B cell (primary cell): Measurements from ENCODE around the gene TMX4. TPM values are rescaled to one million over a fixed set of nuclear protein-coding genes. Genes with fewer than 3 reads are reported as not detected.

Source experiments
- ATAC-seq: fragments of 200-7000 bp; cut with Tn5 transposase; one replicate; pipeline ENCODE4 v1.10.0; 2021; ENCODE audit warnings: low read depth, mild to moderate bottlenecking, moderate number of reproducible peaks, moderate library complexity
- CTCF ChIA-PET: fragments of 350-600 bp; sonication (Branson Sonifier 250); formaldehyde crosslinking; loops from one replicate; lab custom pipeline; 2021; ENCODE audit warnings: antibody characterized with exemption, inconsistent platforms; lab: Charles Lee
- POLR2A ChIA-PET: fragments of 350-600 bp; sonication (Branson Sonifier 250); formaldehyde crosslinking; loops from one replicate; lab custom pipeline; 2021; ENCODE audit warnings: antibody characterized with exemption; lab: Charles Lee
- DNase-seq: peaks from one replicate; pipeline ENCODE4 v3.0.0; 2013
- H2AFZ ChIP-seq: 2 replicates; pipeline ENCODE4 v1.6.1; 2012; ENCODE audit warnings: mild to moderate bottlenecking, low read depth, low read length; ENCODE audit not compliant: insufficient read depth, poor library complexity, severe bottlenecking
- H3K27ac ChIP-seq, 2 donors: 1 replicate in 1 of 2; 2 replicates in 1 of 2; pipeline ENCODE4 v1.5.1; 2012 to 2013; ENCODE audit warnings: low read length in 2 of 2, mild to moderate bottlenecking in 2 of 2, moderate library complexity in 1 of 2
- H3K27me3 ChIP-seq, 4 experiments: fragments of 200-600 bp in 1 of 4; sonication (generic) in 1 of 4; replicated peaks in 1 of 4; 1 replicate in 2 of 4; 2 replicates in 2 of 4; pipeline versions ENCODE4 v1.6.1 to v1.7.0; 2013 to 2016; ENCODE audit warnings: low read length in 3 of 4, mild to moderate bottlenecking in 2 of 4, mixed read lengths in 1 of 4, moderate library complexity in 1 of 4; ENCODE audit not compliant: insufficient read depth in 4 of 4, control insufficient read depth in 3 of 4; ENCODE audit errors: control extremely low read depth in 1 of 4
- H3K36me3 ChIP-seq, 2 experiments: replicated peaks in 1 of 2; 1 replicate in 1 of 2; 2 replicates in 1 of 2; pipeline versions ENCODE4 v1.6.1 to v1.7.1; 2013; ENCODE audit warnings: low read length in 1 of 2; ENCODE audit not compliant: insufficient read depth in 2 of 2, control insufficient read depth in 1 of 2; ENCODE audit errors: control extremely low read depth in 1 of 2, extremely low read depth in 1 of 2
- H3K4me1 ChIP-seq, 2 donors: fragments of 200-600 bp in 1 of 2; sonication (generic) in 1 of 2; 1 replicate in 1 of 2; 2 replicates in 1 of 2; pipeline versions ENCODE4 v1.5.1 to v1.6.1; 2013 to 2017; ENCODE audit warnings: low read length in 2 of 2; ENCODE audit not compliant: control insufficient read depth in 2 of 2, insufficient read depth in 2 of 2
- H3K4me2 ChIP-seq: replicated peaks from 2 replicates; pipeline ENCODE3; 2012; ENCODE audit warnings: mild to moderate bottlenecking, low read depth, low read length; ENCODE audit not compliant: poor library complexity, severe bottlenecking
- H3K4me3 ChIP-seq, 5 experiments: fragments of 200-600 bp in 1 of 5; sonication (generic) in 1 of 5; 1 replicate in 3 of 5; 2 replicates in 2 of 5; pipeline versions ENCODE4 v1.5.1 to v1.7.0; 2011 to 2016; ENCODE audit warnings: low read length in 4 of 5, mild to moderate bottlenecking in 4 of 5, low read depth in 2 of 5, control low read depth in 1 of 5, moderate library complexity in 1 of 5; ENCODE audit not compliant: insufficient read depth in 1 of 5; ENCODE audit errors: control extremely low read depth in 1 of 5, extremely low read depth in 1 of 5
- H3K79me2 ChIP-seq: fragments of 200-600 bp; sonication (generic); one replicate; pipeline ENCODE4 v1.6.0; 2016; ENCODE audit warnings: low read length; ENCODE audit not compliant: control insufficient read depth, insufficient read depth
- H3K9ac ChIP-seq: fragments of 200-600 bp; sonication (generic); 2 replicates; pipeline ENCODE4 v1.6.1; 2017; ENCODE audit warnings: mild to moderate bottlenecking, low read length, moderate library complexity
- H3K9me3 ChIP-seq, 3 donors: one replicate each; pipeline versions ENCODE4 v1.6.1 to v1.7.1; 2013; ENCODE audit warnings: low read length in 2 of 3; ENCODE audit not compliant: control insufficient read depth in 2 of 3, insufficient read depth in 1 of 3; ENCODE audit errors: control extremely low read depth in 1 of 3
- H4K20me1 ChIP-seq: 2 replicates; pipeline ENCODE4 v1.6.0; 2012; ENCODE audit warnings: mild to moderate bottlenecking, low read length; ENCODE audit not compliant: insufficient read depth, control insufficient read depth, poor library complexity, severe bottlenecking
- H3K27ac Mint-ChIP-seq: one replicate; pipeline ENCODE4 v1.8.0; 2021; ENCODE audit warnings: mixed read lengths
- H3K27me3 Mint-ChIP-seq: one replicate; pipeline ENCODE4 v1.8.0; 2021; ENCODE audit warnings: mixed read lengths
- H3K4me1 Mint-ChIP-seq: one replicate; pipeline ENCODE4 v1.8.0; 2021; ENCODE audit warnings: mixed read lengths
- H3K4me3 Mint-ChIP-seq: one replicate; pipeline ENCODE4 v1.8.0; 2021; ENCODE audit warnings: mixed read lengths
- H3K9me3 Mint-ChIP-seq: one replicate; pipeline ENCODE4 v1.8.0; 2022; ENCODE audit warnings: mixed read lengths; ENCODE audit not compliant: insufficient read depth
- EZH2 ChIP-seq: IDR thresholded peaks from 2 replicates; pipeline ENCODE4 v1.6.1; 2012; ENCODE audit warnings: borderline replicate concordance, low read depth, mild to moderate bottlenecking, moderate library complexity, low read length; ENCODE audit not compliant: insufficient read depth, poor library complexity, severe bottlenecking
- WGBS: methylation state at CpG from one replicate; pipeline ENCODE4 v1.1.5; 2013; ENCODE audit warnings: missing lambda C conversion rate; ENCODE audit not compliant: insufficient coverage; 5-methylcytosine and 5-hydroxymethylcytosine counted together
- intact Hi-C: fragments of 100-400 bp; cut with micrococcal nuclease; formaldehyde crosslinking; loops from one replicate; pipeline ENCODE4 v1.10.0; 2022
- polyA plus RNA-seq: library from polyadenylated mRNA; depleted of rRNA; stranded (reverse); fragments of >200 nt; gene quantifications from 2 replicates; pipeline ENCODE4 v1.2.3, GENCODE V29; 2012
- total RNA-seq, 2 donors: library from RNA; stranded (reverse); fragments of 120-200 nt in 1 of 2; gene quantifications; 1 replicate in 1 of 2; 2 replicates in 1 of 2; pipeline versions ENCODE4 v1.2.3 to v1.2.4, GENCODE V29; 2013 to 2022
- TF ChIP-seq, protein P1 (sequence below): fragments of 200-600 bp; IDR thresholded peaks from one replicate; pipeline ENCODE4 v1.8.0; 2022; ENCODE audit warnings: antibody characterized with exemption, mild to moderate bottlenecking

TMX4 gene
- total and polyA plus RNA-seq, 2 donors (not counting 1 experiment from before 2014, with no cell fraction given), result 5.8 to 62.9 TPM

DNA sequence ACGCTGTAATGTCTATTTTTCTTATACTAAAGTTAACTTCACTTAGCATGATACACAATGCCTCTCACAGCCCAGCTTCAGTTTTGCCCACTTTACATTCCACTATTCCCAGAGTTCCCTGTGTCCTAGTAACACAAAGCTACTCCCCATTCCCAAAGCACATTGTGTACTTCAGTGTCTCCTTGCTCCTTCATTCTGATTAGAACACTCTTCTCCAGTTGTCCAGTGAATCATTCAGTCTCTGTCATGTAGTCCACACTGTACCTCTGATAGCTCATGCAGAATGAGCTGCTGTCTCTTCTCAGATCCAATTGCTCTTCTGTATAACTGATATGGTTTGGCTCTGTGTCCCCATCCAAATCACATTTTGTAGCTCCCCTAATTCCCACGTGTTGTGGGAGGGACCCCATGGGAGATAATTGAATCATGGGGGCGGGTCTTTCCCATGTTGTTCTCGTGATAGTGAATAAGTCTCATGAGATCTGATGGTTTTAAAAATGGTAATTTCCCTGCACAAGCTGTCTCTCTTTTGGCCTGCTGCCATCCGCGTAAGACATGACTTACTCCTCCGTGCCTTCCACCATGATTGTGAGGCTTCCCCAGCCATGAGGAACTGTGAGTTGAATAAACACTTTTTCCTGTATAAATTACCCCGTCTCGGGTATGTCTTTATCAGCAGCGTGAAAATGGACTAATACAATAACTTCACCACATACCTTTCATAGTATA lies 2.1 kb upstream of the TMX4 start:
- ChIA-PET POLR2A (no interaction called here), CTCF (interaction anchor here (0.6 to 7.4 kb wide), 4 partner anchors 15 to 41 kb away, joined by 3 to 58 read pairs (median 3); no protein-coding TSS in a partner anchor)
- no peak for TF ChIP-seq EZH2
- TF ChIP-seq, protein P1, sequence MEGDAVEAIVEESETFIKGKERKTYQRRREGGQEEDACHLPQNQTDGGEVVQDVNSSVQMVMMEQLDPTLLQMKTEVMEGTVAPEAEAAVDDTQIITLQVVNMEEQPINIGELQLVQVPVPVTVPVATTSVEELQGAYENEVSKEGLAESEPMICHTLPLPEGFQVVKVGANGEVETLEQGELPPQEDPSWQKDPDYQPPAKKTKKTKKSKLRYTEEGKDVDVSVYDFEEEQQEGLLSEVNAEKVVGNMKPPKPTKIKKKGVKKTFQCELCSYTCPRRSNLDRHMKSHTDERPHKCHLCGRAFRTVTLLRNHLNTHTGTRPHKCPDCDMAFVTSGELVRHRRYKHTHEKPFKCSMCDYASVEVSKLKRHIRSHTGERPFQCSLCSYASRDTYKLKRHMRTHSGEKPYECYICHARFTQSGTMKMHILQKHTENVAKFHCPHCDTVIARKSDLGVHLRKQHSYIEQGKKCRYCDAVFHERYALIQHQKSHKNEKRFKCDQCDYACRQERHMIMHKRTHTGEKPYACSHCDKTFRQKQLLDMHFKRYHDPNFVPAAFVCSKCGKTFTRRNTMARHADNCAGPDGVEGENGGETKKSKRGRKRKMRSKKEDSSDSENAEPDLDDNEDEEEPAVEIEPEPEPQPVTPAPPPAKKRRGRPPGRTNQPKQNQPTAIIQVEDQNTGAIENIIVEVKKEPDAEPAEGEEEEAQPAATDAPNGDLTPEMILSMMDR, result no peak
- Histone ChIP-seq H3K9me3 (no peaks in the 10 kb centered on the region), H3K27ac (no peak overlapping the region), H3K79me2 (peaks cover 26% of the 10 kb centered on the region), H3K4me1 (peaks cover 27 to 29% of the 10 kb centered on the region in 2 donors), H3K36me3 (no peaks in the 10 kb centered on the region), H3K27me3 (no peaks in the 10 kb centered on the region), H3K4me2 (no peak overlapping the region), H4K20me1 (no peaks in the 10 kb centered on the region), H3K4me3 (no peak overlapping the region), H2AFZ (no peak overlapping the region), H3K9ac (no peak overlapping the region)
- ATAC-seq (no peak), DNase-seq (no peak)
- intact Hi-C loops, result loop anchor here (2.0 kb wide), 1 partner anchor 379 kb away; no protein-coding TSS in a partner anchor
- peaks cover 12% of the 10 kb centered on the region for H3K4me1 Mint-ChIP-seq
- H3K9me3 Mint-ChIP-seq, result no peaks in the 10 kb centered on the region
- H3K27me3 Mint-ChIP-seq, result no peaks in the 10 kb centered on the region
- WGBS, result 77% methylated on average over 4 of the region's 10 CpGs
- H3K27ac Mint-ChIP-seq, result no peak overlapping the region
- H3K4me3 Mint-ChIP-seq, result no peak overlapping the region
